Measurements from ENCODE around the gene CEP41. TPM values are rescaled to one million over a fixed set of nuclear protein-coding genes. Genes with fewer than 3 reads are reported as not detected.

The CEP41 gene
- total and polyA plus RNA-seq, 10 of the 15 experiments (the other 5 are each of a cell fraction or from before 2014, with no cell fraction given): 11.4 to 43.0 (median 24.7) TPM

- no peak overlapping the region for H3K4me2 ChIP-seq (ENCODE audit: control insufficient read depth, insufficient read depth)
- intact Hi-C loops (cut with micrococcal nuclease; ENCODE audit: unreplicated experiment): no loop called here
- ChIA-PET CTCF (no interaction called here), SMC1A (ENCODE audit: uncharacterized antibody, unreplicated experiment) (no interaction called here), POLR2A (no interaction called here), RAD21 (ENCODE audit: unreplicated experiment) (no interaction called here)
- no peak for FAIRE-seq
- peaks cover 3% of the 10 kb centered on the region for H3K79me2 ChIP-seq (ENCODE audit: control insufficient read depth, insufficient read depth, low read length)
- H3K4me3 ChIP-seq: no peak overlapping the region
- no peak for DNase-seq (ENCODE audit: low read depth, low spot score)
- H3K27me3 ChIP-seq (replicated peaks in 1 of 2; ENCODE audit: control insufficient read depth in 2 of 2, insufficient read depth in 2 of 2, low read length in 1 of 2): no peaks in the 10 kb centered on the region
- H3K9me3 ChIP-seq (replicated peaks; ENCODE audit: control insufficient read depth, insufficient read depth, low read length): no peaks in the 10 kb centered on the region
- WGBS (ENCODE audit: insufficient coverage, insufficient replicate concordance, low lambda C conversion rate, missing lambda C conversion rate): 53% methylated on average over 2 of the region's 2 CpGs
- peaks cover 3% of the 10 kb centered on the region for H3K4me1 ChIP-seq (ENCODE audit: control insufficient read depth, insufficient read depth, low read length)
- in situ Hi-C loops (cut with MboI): no loop called here
- H4K20me1 ChIP-seq (ENCODE audit: control insufficient read depth, insufficient read depth): no peaks in the 10 kb centered on the region
- H3K9ac ChIP-seq (ENCODE audit: control insufficient read depth, insufficient read depth, low read length): no peak overlapping the region
- BruUV-seq (replicated peaks): no TSS peak
- no peak for TF ChIP-seq EGR1 (IDR thresholded peaks at IDR 0.05; ENCODE audit: borderline replicate concordance in 1 of 2, low read depth in 2 of 2, low read length in 2 of 2)
- TF ChIP-seq ZBED1 (IDR thresholded peaks at IDR 0.05; ENCODE audit: borderline replicate concordance): no peak
- TF ChIP-seq PAX5 (IDR thresholded peaks at IDR 0.05; ENCODE audit: borderline replicate concordance, low read depth, low read length): no peak
- no peak for TF ChIP-seq CBFB (IDR thresholded peaks at IDR 0.05; ENCODE audit: low read depth)
- TF ChIP-seq SMAD5 (IDR thresholded peaks at IDR 0.05; ENCODE audit: low read depth): no peak
- TF ChIP-seq MAX (IDR thresholded peaks at IDR 0.05; ENCODE audit: low read depth, low read length): no peak
- TF ChIP-seq NR2C2 (IDR thresholded peaks at IDR 0.05; ENCODE audit: borderline replicate concordance, control insufficient read depth, insufficient read length, low read depth): no peak
- TF ChIP-seq GABPA (IDR thresholded peaks at IDR 0.05; ENCODE audit: low read depth): no peak
- no peak overlapping the region for H3K27ac ChIP-seq (ENCODE audit: control insufficient read depth, insufficient read depth)
- no peak for ATAC-seq
- H2AFZ ChIP-seq (ENCODE audit: control insufficient read depth, low read depth, low read length): no peak overlapping the region
- no peaks in the 10 kb centered on the region for H3K36me3 ChIP-seq (ENCODE audit: control insufficient read depth in 2 of 2, insufficient read depth in 2 of 2, low read length in 1 of 2)
Observed at GRCh38 chr7:130435311-130435854, 5.4 kb downstream of the CEP41 start.

- no peaks in the 10 kb centered on the region for H4K20me1 ChIP-seq (ENCODE audit: control insufficient read depth, insufficient read depth)
- no peak overlapping the region for H3K27ac ChIP-seq (ENCODE audit: control insufficient read depth, insufficient read depth)
- no peak for ATAC-seq
- H3K4me2 ChIP-seq (ENCODE audit: control insufficient read depth, insufficient read depth): no peak overlapping the region
- SMC1A ChIA-PET (ENCODE audit: uncharacterized antibody, unreplicated experiment): no interaction called here
- H3K4me3 ChIP-seq: no peak overlapping the region
- H3K9ac ChIP-seq (ENCODE audit: control insufficient read depth, insufficient read depth, low read length): no peak overlapping the region
- no peak for TF ChIP-seq BCL11A (IDR thresholded peaks at IDR 0.05; ENCODE audit: low read depth, low read length)
- no peak for TF ChIP-seq NBN (IDR thresholded peaks at IDR 0.05)
- TF ChIP-seq EGR1 (IDR thresholded peaks at IDR 0.05; ENCODE audit: borderline replicate concordance in 1 of 2, low read depth in 2 of 2, low read length in 2 of 2): no peak
- TF ChIP-seq SIN3A (IDR thresholded peaks at IDR 0.05; ENCODE audit: low read depth, low read length): no peak
- no peak for TF ChIP-seq BACH1 (IDR thresholded peaks at IDR 0.05; ENCODE audit: borderline replicate concordance)
- TF ChIP-seq CBFB (IDR thresholded peaks at IDR 0.05; ENCODE audit: low read depth): no peak
- TF ChIP-seq CBX5 (IDR thresholded peaks at IDR 0.05; ENCODE audit: low read depth): no peak
- TF ChIP-seq IRF4 (IDR thresholded peaks at IDR 0.05; ENCODE audit: low read depth, low read length): no peak
- no peak overlapping the region for H2AFZ ChIP-seq (ENCODE audit: control insufficient read depth, low read depth, low read length)
- BruUV-seq (replicated peaks): no TSS peak
- no peaks in the 10 kb centered on the region for H3K27me3 ChIP-seq (replicated peaks in 1 of 2; ENCODE audit: control insufficient read depth in 2 of 2, insufficient read depth in 2 of 2, low read length in 1 of 2)
- CTCF ChIA-PET: no interaction called here
- POLR2A ChIA-PET: no interaction called here
- no peak for FAIRE-seq
- H3K36me3 ChIP-seq (ENCODE audit: control insufficient read depth in 2 of 2, insufficient read depth in 2 of 2, low read length in 1 of 2): no peaks in the 10 kb centered on the region
- no peaks in the 10 kb centered on the region for H3K9me3 ChIP-seq (replicated peaks; ENCODE audit: control insufficient read depth, insufficient read depth, low read length)
- in situ Hi-C loops (cut with MboI): no loop called here
- RAD21 ChIA-PET (ENCODE audit: unreplicated experiment): interaction anchor here (0.6 to 1.1 kb wide), 2 partner anchors 44 to 204 kb away, joined by 3 read pairs; no protein-coding TSS in a partner anchor
- 100% methylated on average over 1 of the region's 1 CpG for WGBS (ENCODE audit: insufficient coverage, insufficient replicate concordance, low lambda C conversion rate, missing lambda C conversion rate)
- no peaks in the 10 kb centered on the region for H3K79me2 ChIP-seq (ENCODE audit: control insufficient read depth, insufficient read depth, low read length)
- intact Hi-C loops (cut with micrococcal nuclease; ENCODE audit: unreplicated experiment): no loop called here
- no peaks in the 10 kb centered on the region for H3K4me1 ChIP-seq (ENCODE audit: control insufficient read depth, insufficient read depth, low read length)
- DNase-seq (ENCODE audit: low read depth, low spot score): no peak
Observed at GRCh38 chr7:130433301-130433700, 7.5 kb downstream of the CEP41 start.

All from GM12878 (cell line).